ENCODE results near the gene SGCA.

Gene SGCA

DNA sequence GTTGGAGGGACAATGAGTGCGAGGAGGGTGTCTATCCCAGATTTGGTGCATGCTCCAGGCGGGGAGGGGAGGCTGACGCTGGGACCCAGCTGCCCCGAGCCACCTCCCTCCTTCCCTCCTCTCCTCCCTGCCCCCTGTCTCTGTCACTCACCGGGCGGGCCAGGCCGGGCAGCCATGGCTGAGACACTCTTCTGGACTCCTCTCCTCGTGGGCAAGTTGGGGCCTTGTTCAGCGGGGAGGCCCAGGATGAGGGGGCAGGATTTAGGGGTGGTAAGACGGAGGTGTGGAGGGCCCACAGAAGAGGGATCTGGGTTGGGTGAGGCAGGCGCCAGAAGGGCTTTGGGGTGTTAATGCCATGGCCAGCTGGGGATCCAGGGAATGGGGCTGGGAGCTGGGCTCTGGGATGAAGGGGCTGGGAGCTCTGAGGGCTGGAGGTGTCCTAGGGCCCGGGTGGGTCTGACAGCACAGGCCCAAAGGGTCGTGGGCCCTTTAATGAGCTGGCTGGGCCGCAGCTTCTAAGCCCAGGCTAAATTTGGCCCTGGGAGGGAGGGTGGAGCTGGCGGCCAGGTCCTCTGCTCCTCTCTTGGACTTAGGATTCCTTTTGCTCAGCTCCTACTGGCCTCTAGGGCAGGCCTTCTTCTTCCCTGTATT, at the start of gene SGCA:
TSS of gene SGCA (plus strand) at position 139 of the 651 bp plus-strand sequence. CDS start at position 175, 36 bp downstream.
- in situ Hi-C loops (cut with MboI; ENCODE audit: low pct_unique_long_range_greater_than_20kb, low sequenced_read_pairs): loop anchor here (10.0 kb wide), 1 partner anchor 51 kb away; no protein-coding TSS in a partner anchor
- DNase-seq: no peak

GRCh38 chr17:50117202-50118051, 48.4 kb upstream of the SGCA start:
- peak; percentile 76 for DNase-seq
- in situ Hi-C loops (cut with MboI; ENCODE audit: low pct_unique_long_range_greater_than_20kb, low sequenced_read_pairs): loop anchor here (10.0 kb wide), 1 partner anchor 47 kb away; the partner anchor contains the start of gene SGCA

GRCh38 chr17:50118076-50118827, 47.6 kb upstream of the SGCA start:
- in situ Hi-C loops (cut with MboI; ENCODE audit: low pct_unique_long_range_greater_than_20kb, low sequenced_read_pairs): loop anchor here (10.0 kb wide), 1 partner anchor 47 kb away; the partner anchor contains the start of gene SGCA
- no peak for DNase-seq

DNA sequence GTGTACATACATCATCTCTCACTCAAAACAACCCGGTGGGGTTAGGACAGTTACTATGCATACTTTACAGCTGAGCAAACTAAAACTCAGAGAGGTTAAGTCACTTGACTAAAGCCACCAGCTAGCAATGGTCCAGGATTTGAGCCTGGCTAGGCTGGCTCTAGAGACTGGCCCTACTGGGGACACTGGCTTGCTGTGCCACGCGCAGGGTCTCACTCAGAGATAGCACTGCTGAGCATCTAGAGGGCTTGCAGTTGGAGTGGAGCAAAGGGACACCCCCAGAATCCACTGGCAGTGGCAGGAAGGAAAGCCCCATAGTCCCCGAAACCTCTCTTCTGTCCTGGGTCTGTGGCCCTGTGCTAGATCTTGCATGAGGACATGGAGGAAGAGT, 47.0 kb upstream of the SGCA start:
- in situ Hi-C loops (cut with MboI; ENCODE audit: low pct_unique_long_range_greater_than_20kb, low sequenced_read_pairs): loop anchor here (10.0 kb wide), 1 partner anchor 46 kb away; the partner anchor contains the start of gene SGCA
- no peak for DNase-seq

- in situ Hi-C loops (cut with MboI; ENCODE audit: low pct_unique_long_range_greater_than_20kb, low sequenced_read_pairs): no loop called here
- no peak for DNase-seq
Measured at GRCh38 chr17:50120475-50121253, 45.1 kb upstream of the SGCA start.

- in situ Hi-C loops (cut with MboI; ENCODE audit: low pct_unique_long_range_greater_than_20kb, low sequenced_read_pairs): no loop called here
- no peak for DNase-seq
Measured at GRCh38 chr17:50122945-50123344, 42.9 kb upstream of the SGCA start.

- no peak for DNase-seq
- in situ Hi-C loops (cut with MboI; ENCODE audit: low pct_unique_long_range_greater_than_20kb, low sequenced_read_pairs): no loop called here
Measured at GRCh38 chr17:50123649-50124349, 42.0 kb upstream of the SGCA start.

DNA sequence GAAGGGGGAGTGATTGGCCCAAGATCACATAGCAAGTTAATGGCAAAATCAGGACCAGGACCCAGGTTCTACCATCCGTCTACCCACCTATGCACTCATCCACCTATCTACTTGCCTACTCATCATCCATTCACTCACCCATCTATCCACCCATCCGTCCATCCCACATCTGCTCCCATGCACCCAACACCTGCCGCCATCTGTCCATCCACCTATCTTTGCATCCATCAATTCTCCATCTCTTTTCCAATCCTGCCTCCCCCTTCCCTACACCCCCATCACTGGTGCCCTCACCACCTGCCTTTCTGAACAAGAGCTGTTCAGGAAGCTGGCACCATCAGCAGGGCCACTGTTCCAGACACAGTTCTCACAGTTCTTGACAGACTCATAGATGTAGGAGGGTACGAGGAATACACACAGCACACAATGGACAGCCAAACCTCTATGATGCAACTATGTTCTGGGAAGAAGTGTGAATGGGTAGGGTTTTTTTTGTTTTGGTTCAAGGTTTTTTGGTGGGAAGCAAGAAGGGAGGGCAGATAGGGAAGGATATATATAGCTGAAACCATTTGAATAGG, 40.3 kb upstream of the SGCA start:
- in situ Hi-C loops (cut with MboI; ENCODE audit: low pct_unique_long_range_greater_than_20kb, low sequenced_read_pairs): no loop called here
- no peak for DNase-seq

GRCh38 chr17:50127697-50128361, 38.0 kb upstream of the SGCA start:
- in situ Hi-C loops (cut with MboI; ENCODE audit: low pct_unique_long_range_greater_than_20kb, low sequenced_read_pairs): no loop called here
- peak; percentile 80 for DNase-seq

DNA sequence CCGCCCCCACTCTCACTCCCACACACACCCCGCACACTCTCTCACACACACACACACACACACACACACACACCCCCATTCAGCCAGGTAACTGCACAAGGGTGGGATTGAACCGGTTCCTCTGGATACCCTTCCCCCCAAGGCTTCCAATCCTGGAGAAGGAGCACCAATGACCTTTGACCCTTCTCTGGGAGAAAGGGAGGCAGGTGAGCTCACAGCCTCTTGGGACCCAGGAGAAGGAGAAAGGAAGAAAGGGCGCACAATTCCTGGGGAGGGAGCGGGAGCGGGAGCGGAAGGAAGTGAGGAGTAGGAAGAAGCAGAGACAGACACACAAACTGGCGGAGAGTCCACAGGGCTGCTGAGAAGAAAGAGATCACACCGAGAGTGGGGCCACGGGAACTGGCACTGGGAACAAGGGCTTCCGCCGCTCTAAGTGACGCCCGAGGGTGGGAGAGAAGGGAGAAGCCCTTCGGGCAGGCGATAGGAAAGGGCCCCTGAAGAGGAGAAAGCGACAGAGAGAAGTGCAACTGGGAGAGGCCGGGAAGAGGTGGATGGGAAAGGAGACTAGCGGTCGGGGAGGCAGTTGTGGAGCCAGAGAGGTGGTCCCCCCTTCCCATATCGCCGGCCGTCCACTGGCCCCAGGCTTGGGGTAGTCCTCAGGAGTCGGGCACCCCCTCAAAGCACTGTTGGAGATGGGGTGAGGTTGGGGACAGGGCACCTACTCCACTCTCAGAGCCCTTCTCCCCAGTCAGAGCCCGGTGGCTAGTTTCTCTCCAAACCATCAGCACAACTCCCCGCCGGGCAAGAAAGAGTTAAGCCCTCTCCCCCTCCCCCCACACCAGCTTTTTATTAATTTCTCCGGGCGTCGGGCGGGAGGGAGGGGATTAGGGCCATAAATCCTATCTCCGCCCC, 37.1 kb upstream of the SGCA start:
- in situ Hi-C loops (cut with MboI; ENCODE audit: low pct_unique_long_range_greater_than_20kb, low sequenced_read_pairs): no loop called here
- DNase-seq: no peak

GRCh38 chr17:50129353-50129727, 36.5 kb upstream of the SGCA start:
- in situ Hi-C loops (cut with MboI; ENCODE audit: low pct_unique_long_range_greater_than_20kb, low sequenced_read_pairs): no loop called here
- no peak for DNase-seq

DNA sequence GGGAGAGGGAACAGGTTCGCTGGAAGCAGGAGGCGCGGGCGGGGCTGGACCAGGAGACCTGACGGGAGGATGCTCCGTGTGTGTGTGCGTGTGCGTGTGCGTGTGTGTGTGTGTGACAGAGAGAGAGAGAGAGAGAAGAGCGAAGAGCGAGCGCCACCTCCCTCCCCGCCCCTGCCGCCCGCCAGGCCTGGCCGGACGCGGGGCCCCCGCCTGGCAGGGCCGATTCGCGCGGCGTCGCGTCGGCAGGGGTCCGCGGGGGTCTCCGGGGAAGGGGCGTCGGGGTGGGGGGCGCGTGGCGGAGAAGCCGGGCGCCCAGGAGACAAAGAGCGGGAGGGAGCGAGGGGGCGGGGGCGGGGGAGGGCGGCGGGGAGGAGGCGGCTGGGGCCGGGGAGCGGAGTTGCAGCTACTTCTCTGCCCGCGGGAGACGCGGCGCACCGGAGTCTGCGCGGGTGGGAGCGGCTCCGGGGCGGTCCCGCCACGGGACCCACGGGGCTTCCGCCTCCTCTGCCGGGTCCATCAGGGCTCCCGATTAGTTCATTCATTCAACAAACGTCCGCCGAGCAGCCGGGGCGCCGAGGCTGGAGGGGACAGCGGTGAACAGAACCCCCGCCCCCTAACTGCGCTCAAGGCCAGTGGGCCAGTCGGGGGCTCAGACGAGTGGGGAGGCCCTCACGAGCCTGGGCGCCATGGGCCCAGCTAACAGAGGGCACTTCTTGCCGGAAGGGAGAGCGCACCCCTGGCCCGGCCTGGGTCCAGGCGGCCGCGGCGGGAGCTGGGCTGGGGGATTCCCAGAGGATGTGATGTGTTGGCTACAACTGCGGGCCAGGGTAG, 35.9 kb upstream of the SGCA start, which contains the start of gene SAMD14:
TSS of gene SAMD14 (minus strand) at position 433 of the 831 bp plus-strand sequence. CDS start 5,201 bp downstream, outside the sequence.
- in situ Hi-C loops (cut with MboI; ENCODE audit: low pct_unique_long_range_greater_than_20kb, low sequenced_read_pairs): no loop called here
- DNase-seq: no peak

DNA sequence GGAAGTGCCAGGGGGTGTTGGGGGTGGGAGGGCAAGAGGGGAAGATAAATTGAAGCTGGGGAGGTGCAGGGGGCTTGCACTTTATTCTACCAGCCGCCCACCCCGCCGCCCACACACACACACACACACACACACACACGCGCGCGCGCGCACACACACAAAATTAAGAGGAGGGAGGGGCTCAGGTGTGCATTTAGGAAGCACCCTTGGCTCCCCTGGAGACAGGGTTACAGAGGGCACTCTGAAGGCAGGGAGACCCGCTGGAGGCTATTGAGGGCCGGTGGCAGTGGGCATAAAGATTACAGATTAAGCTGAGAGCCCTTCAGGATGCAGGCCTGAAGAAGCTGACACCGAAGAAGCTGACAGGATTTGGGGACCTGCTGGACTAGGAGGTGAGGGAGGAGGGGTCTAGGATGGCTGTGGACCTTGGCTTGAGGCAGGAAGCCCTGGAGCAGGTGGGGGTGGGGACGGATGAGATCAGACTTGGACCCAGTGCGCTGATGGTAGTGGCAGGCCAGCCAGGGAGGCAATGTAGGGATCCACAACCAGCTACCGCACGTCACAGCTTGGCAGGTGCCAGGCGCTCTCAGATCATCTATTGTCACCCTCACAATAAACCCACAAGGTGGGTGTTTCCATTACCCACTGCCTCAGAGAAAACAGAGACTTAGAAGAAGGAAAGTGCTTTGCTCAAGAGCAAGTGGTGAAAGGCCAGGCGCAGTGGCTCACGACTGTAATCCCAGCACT, 35.1 kb upstream of the SGCA start:
- DNase-seq: no peak
- in situ Hi-C loops (cut with MboI; ENCODE audit: low pct_unique_long_range_greater_than_20kb, low sequenced_read_pairs): no loop called here

DNA sequence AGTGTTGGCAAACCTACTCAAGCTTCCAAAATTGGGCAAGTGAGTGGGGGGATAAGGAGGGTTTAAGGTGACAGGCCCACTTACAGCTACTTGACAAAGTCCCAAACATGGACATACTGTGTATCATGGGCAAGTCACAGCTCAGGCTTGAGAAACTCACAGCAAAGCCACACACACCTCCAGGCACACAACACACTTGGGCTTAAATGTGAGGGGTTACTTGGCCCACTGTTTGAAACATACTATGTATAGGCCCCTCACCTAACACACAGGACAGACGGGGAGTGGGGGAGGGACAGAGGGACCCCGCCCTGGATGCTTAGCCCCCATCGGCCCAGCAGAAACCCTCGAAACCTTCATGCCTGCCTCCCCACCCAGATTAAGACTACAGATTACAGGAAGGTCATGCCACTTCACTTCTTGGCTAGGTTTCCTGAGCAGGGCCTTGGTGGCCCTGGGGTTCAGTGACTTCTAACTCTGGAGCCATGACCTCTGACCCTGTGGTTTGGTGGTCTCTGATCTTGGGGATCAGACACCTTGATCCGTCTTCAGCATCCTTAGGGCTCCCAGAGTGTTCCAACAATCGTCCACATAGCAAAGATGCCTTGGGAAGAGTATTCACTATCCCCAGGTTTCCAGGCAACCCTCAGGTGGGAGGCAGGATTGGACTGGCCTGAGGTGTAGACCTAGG, 33.6 kb upstream of the SGCA start:
- no peak for DNase-seq
- in situ Hi-C loops (cut with MboI; ENCODE audit: low pct_unique_long_range_greater_than_20kb, low sequenced_read_pairs): no loop called here

All from KBM-7 (cell line).